ENCODE measurements around the gene GPR161.

DNA sequence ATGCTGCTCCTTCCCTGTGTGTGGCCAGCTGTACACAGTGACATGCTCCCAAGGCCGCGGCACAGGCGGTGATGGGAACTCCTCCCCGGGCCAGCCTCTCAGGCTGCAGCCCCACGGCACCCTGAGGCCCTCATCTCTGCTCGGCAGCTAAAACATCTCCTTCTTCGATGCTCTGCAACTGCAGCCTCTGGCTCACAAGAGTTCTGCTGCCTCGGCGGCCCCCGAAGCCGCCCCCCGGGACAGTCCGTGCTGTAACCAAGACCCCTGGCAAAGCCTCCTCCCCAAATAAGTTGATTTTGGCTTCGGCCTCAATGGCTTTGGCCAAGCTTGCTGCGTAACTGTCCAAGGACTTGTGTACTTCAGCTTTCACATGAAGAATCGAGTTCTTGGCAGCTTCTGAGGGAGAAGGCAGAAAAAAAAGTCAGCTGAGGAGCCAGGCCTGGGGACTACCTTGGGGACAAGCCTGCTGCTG is 51.3 kb downstream of the GPR161 start:
- TF ChIP-seq, protein P1, sequence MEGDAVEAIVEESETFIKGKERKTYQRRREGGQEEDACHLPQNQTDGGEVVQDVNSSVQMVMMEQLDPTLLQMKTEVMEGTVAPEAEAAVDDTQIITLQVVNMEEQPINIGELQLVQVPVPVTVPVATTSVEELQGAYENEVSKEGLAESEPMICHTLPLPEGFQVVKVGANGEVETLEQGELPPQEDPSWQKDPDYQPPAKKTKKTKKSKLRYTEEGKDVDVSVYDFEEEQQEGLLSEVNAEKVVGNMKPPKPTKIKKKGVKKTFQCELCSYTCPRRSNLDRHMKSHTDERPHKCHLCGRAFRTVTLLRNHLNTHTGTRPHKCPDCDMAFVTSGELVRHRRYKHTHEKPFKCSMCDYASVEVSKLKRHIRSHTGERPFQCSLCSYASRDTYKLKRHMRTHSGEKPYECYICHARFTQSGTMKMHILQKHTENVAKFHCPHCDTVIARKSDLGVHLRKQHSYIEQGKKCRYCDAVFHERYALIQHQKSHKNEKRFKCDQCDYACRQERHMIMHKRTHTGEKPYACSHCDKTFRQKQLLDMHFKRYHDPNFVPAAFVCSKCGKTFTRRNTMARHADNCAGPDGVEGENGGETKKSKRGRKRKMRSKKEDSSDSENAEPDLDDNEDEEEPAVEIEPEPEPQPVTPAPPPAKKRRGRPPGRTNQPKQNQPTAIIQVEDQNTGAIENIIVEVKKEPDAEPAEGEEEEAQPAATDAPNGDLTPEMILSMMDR (IDR thresholded peaks at IDR 0.05), result no peak
- TF ChIP-seq EP300 (IDR thresholded peaks at IDR 0.05) (no peak), POLR2A (IDR thresholded peaks at IDR 0.05) (no peak)
